ENCODE results near the gene ACY1. TPM values are rescaled to one million over a fixed set of nuclear protein-coding genes. Genes with fewer than 3 reads are reported as not detected.

Gene ACY1
- total and polyA plus RNA-seq, 10 of the 15 experiments (the other 5 are each of a cell fraction or from before 2014, with no cell fraction given) = 18.5 to 42.2 (median 27.8) TPM

- Histone ChIP-seq H3K27me3 (replicated peaks in 1 of 2; ENCODE audit: control insufficient read depth in 2 of 2, insufficient read depth in 2 of 2, low read length in 1 of 2) (no peaks in the 10 kb centered on the region), H3K4me2 (ENCODE audit: control insufficient read depth, insufficient read depth) (peak within 1 kb of the TSS; percentile 100), H3K27ac (ENCODE audit: control insufficient read depth, insufficient read depth) (peak within 1 kb of the TSS; percentile 98), H3K9ac (ENCODE audit: control insufficient read depth, insufficient read depth, low read length) (peak within 1 kb of the TSS; percentile 100), H3K9me3 (replicated peaks; ENCODE audit: control insufficient read depth, insufficient read depth, low read length) (no peaks in the 10 kb centered on the region), H3K79me2 (ENCODE audit: control insufficient read depth, insufficient read depth, low read length) (peaks cover 32% of the 10 kb centered on the region), H4K20me1 (ENCODE audit: control insufficient read depth, insufficient read depth) (no peaks in the 10 kb centered on the region), H3K4me3 (peak within 1 kb of the TSS; percentile 96), H3K36me3 (ENCODE audit: control insufficient read depth in 2 of 2, insufficient read depth in 2 of 2, low read length in 1 of 2) (peaks cover 9 to 14% of the 10 kb centered on the region in 2 experiments; a peak in 3 of 4 replicates), H2AFZ (ENCODE audit: control insufficient read depth, low read depth, low read length) (peak within 1 kb of the TSS; percentile 89), H3K4me1 (ENCODE audit: control insufficient read depth, insufficient read depth, low read length) (peaks cover 11% of the 10 kb centered on the region)
- ChIA-PET POLR2A (interaction anchor here (0.5 to 3.0 kb wide), 11 partner anchors 21 to 442 kb away, joined by 3 to 24 read pairs (median 4); partner anchors contain the start of genes ABHD14A, ABHD14B, ACY1 and RPL29), RAD21 (ENCODE audit: unreplicated experiment) (interaction anchor here (0.6 to 4.2 kb wide), 25 partner anchors 9 to 1381 kb away, joined by 3 to 34 read pairs (median 3); partner anchors contain the start of genes ABHD14A, ABHD14B, ACY1 and DUSP7), CTCF (interaction anchor here (0.6 to 4.8 kb wide), 34 partner anchors 10 to 556 kb away, joined by 3 to 79 read pairs (median 4); partner anchors contain the start of genes ABHD14A, ABHD14B, ACY1 and DUSP7), SMC1A (ENCODE audit: uncharacterized antibody, unreplicated experiment) (interaction anchor here (0.6 to 2.6 kb wide), 14 partner anchors 8 to 951 kb away, joined by 3 to 33 read pairs (median 4); partner anchors contain the start of genes ABHD14A, ABHD14B and RPL29)
- no TSS peak for BruUV-seq (replicated peaks)
- FAIRE-seq (peak; percentile 97), DNase-seq (ENCODE audit: low read depth, low spot score) (peak; percentile 99), ATAC-seq (peak; percentile 92)
- WGBS (ENCODE audit: insufficient coverage, insufficient replicate concordance, low lambda C conversion rate, missing lambda C conversion rate) = 1% methylated on average over 67 of the region's 67 CpGs
- intact Hi-C loops (cut with micrococcal nuclease; ENCODE audit: unreplicated experiment) = loop anchor here (1.0 to 2.0 kb wide), 3 partner anchors 32 to 202 kb away; partner anchors contain the start of gene ABHD14B
- in situ Hi-C loops (cut with MboI) = no loop called here
- TF ChIP-seq IRF4 (IDR thresholded peaks at IDR 0.05; ENCODE audit: low read depth, low read length) = no peak
- TF ChIP-seq, protein P1, sequence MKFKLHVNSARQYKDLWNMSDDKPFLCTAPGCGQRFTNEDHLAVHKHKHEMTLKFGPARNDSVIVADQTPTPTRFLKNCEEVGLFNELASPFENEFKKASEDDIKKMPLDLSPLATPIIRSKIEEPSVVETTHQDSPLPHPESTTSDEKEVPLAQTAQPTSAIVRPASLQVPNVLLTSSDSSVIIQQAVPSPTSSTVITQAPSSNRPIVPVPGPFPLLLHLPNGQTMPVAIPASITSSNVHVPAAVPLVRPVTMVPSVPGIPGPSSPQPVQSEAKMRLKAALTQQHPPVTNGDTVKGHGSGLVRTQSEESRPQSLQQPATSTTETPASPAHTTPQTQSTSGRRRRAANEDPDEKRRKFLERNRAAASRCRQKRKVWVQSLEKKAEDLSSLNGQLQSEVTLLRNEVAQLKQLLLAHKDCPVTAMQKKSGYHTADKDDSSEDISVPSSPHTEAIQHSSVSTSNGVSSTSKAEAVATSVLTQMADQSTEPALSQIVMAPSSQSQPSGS (IDR thresholded peaks at IDR 0.05; ENCODE audit: low read length) = no peak
- no peak; the same call in 2 of the 3 replicates for TF ChIP-seq POU2F2 (IDR thresholded peaks at IDR 0.05; ENCODE audit: borderline replicate concordance, low read depth, low read length)
- TF ChIP-seq, protein P2, sequence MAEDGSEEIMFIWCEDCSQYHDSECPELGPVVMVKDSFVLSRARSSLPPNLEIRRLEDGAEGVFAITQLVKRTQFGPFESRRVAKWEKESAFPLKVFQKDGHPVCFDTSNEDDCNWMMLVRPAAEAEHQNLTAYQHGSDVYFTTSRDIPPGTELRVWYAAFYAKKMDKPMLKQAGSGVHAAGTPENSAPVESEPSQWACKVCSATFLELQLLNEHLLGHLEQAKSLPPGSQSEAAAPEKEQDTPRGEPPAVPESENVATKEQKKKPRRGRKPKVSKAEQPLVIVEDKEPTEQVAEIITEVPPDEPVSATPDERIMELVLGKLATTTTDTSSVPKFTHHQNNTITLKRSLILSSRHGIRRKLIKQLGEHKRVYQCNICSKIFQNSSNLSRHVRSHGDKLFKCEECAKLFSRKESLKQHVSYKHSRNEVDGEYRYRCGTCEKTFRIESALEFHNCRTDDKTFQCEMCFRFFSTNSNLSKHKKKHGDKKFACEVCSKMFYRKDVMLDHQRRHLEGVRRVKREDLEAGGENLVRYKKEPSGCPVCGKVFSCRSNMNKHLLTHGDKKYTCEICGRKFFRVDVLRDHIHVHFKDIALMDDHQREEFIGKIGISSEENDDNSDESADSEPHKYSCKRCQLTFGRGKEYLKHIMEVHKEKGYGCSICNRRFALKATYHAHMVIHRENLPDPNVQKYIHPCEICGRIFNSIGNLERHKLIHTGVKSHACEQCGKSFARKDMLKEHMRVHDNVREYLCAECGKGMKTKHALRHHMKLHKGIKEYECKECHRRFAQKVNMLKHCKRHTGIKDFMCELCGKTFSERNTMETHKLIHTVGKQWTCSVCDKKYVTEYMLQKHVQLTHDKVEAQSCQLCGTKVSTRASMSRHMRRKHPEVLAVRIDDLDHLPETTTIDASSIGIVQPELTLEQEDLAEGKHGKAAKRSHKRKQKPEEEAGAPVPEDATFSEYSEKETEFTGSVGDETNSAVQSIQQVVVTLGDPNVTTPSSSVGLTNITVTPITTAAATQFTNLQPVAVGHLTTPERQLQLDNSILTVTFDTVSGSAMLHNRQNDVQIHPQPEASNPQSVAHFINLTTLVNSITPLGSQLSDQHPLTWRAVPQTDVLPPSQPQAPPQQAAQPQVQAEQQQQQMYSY (CRISPR knock-in tag; IDR thresholded peaks at IDR 0.05) = no peak
- TF ChIP-seq, protein P3, sequence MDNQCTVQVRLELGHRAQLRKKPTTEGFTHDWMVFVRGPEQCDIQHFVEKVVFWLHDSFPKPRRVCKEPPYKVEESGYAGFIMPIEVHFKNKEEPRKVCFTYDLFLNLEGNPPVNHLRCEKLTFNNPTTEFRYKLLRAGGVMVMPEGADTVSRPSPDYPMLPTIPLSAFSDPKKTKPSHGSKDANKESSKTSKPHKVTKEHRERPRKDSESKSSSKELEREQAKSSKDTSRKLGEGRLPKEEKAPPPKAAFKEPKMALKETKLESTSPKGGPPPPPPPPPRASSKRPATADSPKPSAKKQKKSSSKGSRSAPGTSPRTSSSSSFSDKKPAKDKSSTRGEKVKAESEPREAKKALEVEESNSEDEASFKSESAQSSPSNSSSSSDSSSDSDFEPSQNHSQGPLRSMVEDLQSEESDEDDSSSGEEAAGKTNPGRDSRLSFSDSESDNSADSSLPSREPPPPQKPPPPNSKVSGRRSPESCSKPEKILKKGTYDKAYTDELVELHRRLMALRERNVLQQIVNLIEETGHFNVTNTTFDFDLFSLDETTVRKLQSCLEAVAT (IDR thresholded peaks at IDR 0.05) = no peak
- TF ChIP-seq CUX1 (IDR thresholded peaks at IDR 0.05; ENCODE audit: insufficient replicate concordance, low read depth, low read length) = no peak
- TF ChIP-seq CBX3 (IDR thresholded peaks at IDR 0.05; ENCODE audit: borderline replicate concordance, low read depth) = no peak
- peak; percentile 99 for TF ChIP-seq MXI1 (IDR thresholded peaks at IDR 0.05; ENCODE audit: low read depth, low read length)
Measured at GRCh38 chr3:51941798-51942602, 41.3 kb upstream of the ACY1 start, which contains the start of the genes PARP3 and RRP9. PARP3 (plus strand) TSS chr3:51942363; CDS start chr3:51943356, 993 bp downstream. RRP9 (minus strand) TSS chr3:51941904; CDS start chr3:51941867, 37 bp downstream.

Data from GM12878 (cell line).